Measurements from ENCODE around the gene NTN1. TPM values are rescaled to one million over a fixed set of nuclear protein-coding genes. Genes with fewer than 3 reads are reported as not detected.

NTN1 gene
- total RNA-seq, 1 donor: 0.36 TPM

DNA sequence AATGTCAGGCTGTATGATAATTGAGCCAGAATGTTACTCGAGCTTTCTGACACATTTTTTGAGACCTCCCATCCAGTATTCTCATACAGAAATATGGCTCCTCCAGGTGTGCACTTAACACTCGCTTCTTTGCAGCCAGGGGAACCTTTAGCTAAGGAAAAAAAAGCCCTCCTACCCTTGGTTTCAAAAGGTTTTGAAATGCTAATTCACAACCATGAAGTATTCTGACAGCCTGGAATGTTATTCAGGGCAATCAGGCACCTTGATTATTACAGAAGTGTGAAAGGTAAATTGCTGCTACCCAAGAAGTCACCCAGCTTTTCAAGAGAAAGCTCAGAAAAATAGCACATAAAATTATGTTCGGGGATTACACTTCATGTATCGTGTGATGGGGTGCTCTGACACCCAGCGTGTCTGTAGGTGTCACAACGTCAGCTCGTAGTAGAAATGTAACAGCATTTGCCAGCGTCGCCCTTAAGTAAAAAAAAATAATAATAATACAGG, 41.1 kb downstream of the NTN1 start:
- Histone ChIP-seq H3K4me3 (ENCODE audit: insufficient read depth, low read length) (no peak overlapping the region), H3K79me2 (ENCODE audit: insufficient read depth, low read length) (no peaks in the 10 kb centered on the region), H3K27me3 (ENCODE audit: insufficient read depth, low read length) (no peaks in the 10 kb centered on the region), H3K9me3 (ENCODE audit: low read depth, low read length) (no peaks in the 10 kb centered on the region), H3K27ac (ENCODE audit: low read depth, low read length) (no peak overlapping the region), H3K4me2 (ENCODE audit: insufficient read depth, low read length) (no peak overlapping the region), H3K4me1 (ENCODE audit: insufficient read depth, low read length) (no peaks in the 10 kb centered on the region), H4K20me1 (ENCODE audit: insufficient read depth, low read length) (no peaks in the 10 kb centered on the region), H2AFZ (ENCODE audit: low read length) (no peak overlapping the region), H3K36me3 (ENCODE audit: insufficient read depth, low read length) (no peaks in the 10 kb centered on the region)
- no peak for DNase-seq (ENCODE audit: insufficient read length, low spot score, missing footprints)
- TF ChIP-seq, protein P1, sequence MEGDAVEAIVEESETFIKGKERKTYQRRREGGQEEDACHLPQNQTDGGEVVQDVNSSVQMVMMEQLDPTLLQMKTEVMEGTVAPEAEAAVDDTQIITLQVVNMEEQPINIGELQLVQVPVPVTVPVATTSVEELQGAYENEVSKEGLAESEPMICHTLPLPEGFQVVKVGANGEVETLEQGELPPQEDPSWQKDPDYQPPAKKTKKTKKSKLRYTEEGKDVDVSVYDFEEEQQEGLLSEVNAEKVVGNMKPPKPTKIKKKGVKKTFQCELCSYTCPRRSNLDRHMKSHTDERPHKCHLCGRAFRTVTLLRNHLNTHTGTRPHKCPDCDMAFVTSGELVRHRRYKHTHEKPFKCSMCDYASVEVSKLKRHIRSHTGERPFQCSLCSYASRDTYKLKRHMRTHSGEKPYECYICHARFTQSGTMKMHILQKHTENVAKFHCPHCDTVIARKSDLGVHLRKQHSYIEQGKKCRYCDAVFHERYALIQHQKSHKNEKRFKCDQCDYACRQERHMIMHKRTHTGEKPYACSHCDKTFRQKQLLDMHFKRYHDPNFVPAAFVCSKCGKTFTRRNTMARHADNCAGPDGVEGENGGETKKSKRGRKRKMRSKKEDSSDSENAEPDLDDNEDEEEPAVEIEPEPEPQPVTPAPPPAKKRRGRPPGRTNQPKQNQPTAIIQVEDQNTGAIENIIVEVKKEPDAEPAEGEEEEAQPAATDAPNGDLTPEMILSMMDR (IDR thresholded peaks at IDR 0.05; ENCODE audit: extremely low read depth, low read depth, low read length): no peak

DNA sequence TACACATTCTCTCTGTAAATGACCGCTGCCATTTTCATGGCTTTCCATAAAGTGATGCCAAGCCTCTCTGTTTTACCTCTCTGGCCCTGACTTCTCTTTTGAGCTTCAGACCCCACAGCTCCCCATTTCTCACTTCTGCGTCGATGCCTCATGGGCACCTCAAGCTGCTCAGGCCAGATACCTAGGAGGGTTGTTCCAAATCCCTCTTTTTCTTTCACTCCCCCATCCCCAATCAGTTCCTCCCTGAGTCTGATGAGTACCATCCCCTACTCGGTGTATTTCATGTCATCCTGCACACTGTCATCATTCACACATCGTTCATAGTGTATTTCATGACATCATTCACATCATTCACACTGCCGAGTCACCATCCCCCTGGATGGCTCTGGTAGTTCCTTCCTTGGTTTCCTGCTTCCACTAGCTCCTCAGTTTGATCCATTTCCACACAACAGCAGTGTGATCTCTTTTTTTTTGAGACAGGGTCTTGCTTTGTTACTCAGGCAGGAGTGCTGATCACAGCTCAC, 43.1 kb downstream of the NTN1 start:
- H3K4me2 ChIP-seq (ENCODE audit: insufficient read depth, low read length): no peak overlapping the region
- no peak overlapping the region for H2AFZ ChIP-seq (ENCODE audit: low read length)
- H3K27ac ChIP-seq (ENCODE audit: low read depth, low read length): no peak overlapping the region
- no peaks in the 10 kb centered on the region for H3K36me3 ChIP-seq (ENCODE audit: insufficient read depth, low read length)
- no peaks in the 10 kb centered on the region for H3K4me1 ChIP-seq (ENCODE audit: insufficient read depth, low read length)
- TF ChIP-seq, protein P1 (IDR thresholded peaks at IDR 0.05; ENCODE audit: extremely low read depth, low read depth, low read length): no peak
- no peaks in the 10 kb centered on the region for H3K9me3 ChIP-seq (ENCODE audit: low read depth, low read length)
- no peaks in the 10 kb centered on the region for H4K20me1 ChIP-seq (ENCODE audit: insufficient read depth, low read length)
- H3K4me3 ChIP-seq (ENCODE audit: insufficient read depth, low read length): no peak overlapping the region
- no peaks in the 10 kb centered on the region for H3K27me3 ChIP-seq (ENCODE audit: insufficient read depth, low read length)
- no peaks in the 10 kb centered on the region for H3K79me2 ChIP-seq (ENCODE audit: insufficient read depth, low read length)
- no peak for DNase-seq (ENCODE audit: insufficient read length, low spot score, missing footprints)

DNA sequence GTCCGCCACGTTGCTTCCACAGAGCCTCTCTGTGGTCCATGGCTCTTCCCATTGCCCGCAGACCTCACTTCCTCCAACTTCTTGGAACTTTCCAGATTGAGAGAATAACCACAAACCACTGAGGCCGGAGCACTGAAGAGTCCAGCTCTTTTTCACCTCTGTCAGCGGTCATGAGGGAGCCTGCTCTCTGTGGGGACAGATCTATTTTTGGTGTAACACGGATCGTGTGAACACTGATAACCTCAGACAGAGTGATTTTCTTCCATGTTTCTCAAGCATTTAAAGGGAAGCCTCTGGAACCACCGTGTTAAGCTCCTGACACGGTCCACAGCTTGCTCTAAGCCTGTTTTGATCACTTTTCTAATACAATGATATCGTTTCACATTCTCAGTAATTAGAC, 49.7 kb downstream of the NTN1 start:
- Histone ChIP-seq H3K27me3 (ENCODE audit: insufficient read depth, low read length) (no peaks in the 10 kb centered on the region), H3K36me3 (ENCODE audit: insufficient read depth, low read length) (no peaks in the 10 kb centered on the region), H4K20me1 (ENCODE audit: insufficient read depth, low read length) (no peaks in the 10 kb centered on the region), H3K79me2 (ENCODE audit: insufficient read depth, low read length) (no peaks in the 10 kb centered on the region), H3K4me1 (ENCODE audit: insufficient read depth, low read length) (no peaks in the 10 kb centered on the region), H3K4me2 (ENCODE audit: insufficient read depth, low read length) (no peak overlapping the region), H2AFZ (ENCODE audit: low read length) (no peak overlapping the region), H3K4me3 (ENCODE audit: insufficient read depth, low read length) (no peak overlapping the region), H3K27ac (ENCODE audit: low read depth, low read length) (no peak overlapping the region), H3K9me3 (ENCODE audit: low read depth, low read length) (no peaks in the 10 kb centered on the region)
- no peak for DNase-seq (ENCODE audit: insufficient read length, low spot score, missing footprints)
- TF ChIP-seq, protein P1 (IDR thresholded peaks at IDR 0.05; ENCODE audit: extremely low read depth, low read depth, low read length): no peak

- no peak overlapping the region for H3K4me2 ChIP-seq (ENCODE audit: insufficient read depth, low read length)
- TF ChIP-seq, protein P1 (IDR thresholded peaks at IDR 0.05; ENCODE audit: extremely low read depth, low read depth, low read length): no peak
- H3K27ac ChIP-seq (ENCODE audit: low read depth, low read length): no peak overlapping the region
- H3K9me3 ChIP-seq (ENCODE audit: low read depth, low read length): no peaks in the 10 kb centered on the region
- no peak overlapping the region for H3K4me3 ChIP-seq (ENCODE audit: insufficient read depth, low read length)
- no peaks in the 10 kb centered on the region for H3K79me2 ChIP-seq (ENCODE audit: insufficient read depth, low read length)
- DNase-seq (ENCODE audit: insufficient read length, low spot score, missing footprints): no peak
- H4K20me1 ChIP-seq (ENCODE audit: insufficient read depth, low read length): no peaks in the 10 kb centered on the region
- no peaks in the 10 kb centered on the region for H3K4me1 ChIP-seq (ENCODE audit: insufficient read depth, low read length)
- no peaks in the 10 kb centered on the region for H3K27me3 ChIP-seq (ENCODE audit: insufficient read depth, low read length)
- H3K36me3 ChIP-seq (ENCODE audit: insufficient read depth, low read length): no peaks in the 10 kb centered on the region
- H2AFZ ChIP-seq (ENCODE audit: low read length): no peak overlapping the region
Observed at GRCh38 chr17:9071811-9072498, 50.6 kb downstream of the NTN1 start.
